GM10266 (cell line): ENCODE data around the gene ANKRD28.
"Not testable (repeated sequence)": the region's sequence is repeated elsewhere in the genome, so short reads cannot be mapped to it uniquely, and the experiment has no call there.

Experiments used
- DNase-seq: peaks from one replicate; pipeline ENCODE4 v3.0.0; 2012; ENCODE audit errors: extremely low spot score
- CTCF ChIP-seq: IDR thresholded peaks from 2 replicates; pipeline ENCODE4 v1.5.1; 2012; ENCODE audit warnings: mild to moderate bottlenecking, low read depth; ENCODE audit not compliant: control insufficient read depth, insufficient read depth; ENCODE audit errors: missing control alignments

ANKRD28 gene

GRCh38 chr3:15743587-15744009 is 54.2 kb downstream of the ANKRD28 start:
- no peak for DNase-seq
- TF ChIP-seq CTCF, result no peak

GRCh38 chr3:15742236-15742635 is 55.5 kb downstream of the ANKRD28 start:
- not testable (repeated sequence) for DNase-seq

GRCh38 chr3:15738616-15739005 is 59.2 kb downstream of the ANKRD28 start:
- not testable (repeated sequence) for DNase-seq

GRCh38 chr3:15731024-15731423 is 66.8 kb downstream of the ANKRD28 start:
- no peak for DNase-seq
- no peak for TF ChIP-seq CTCF

GRCh38 chr3:15728766-15729165 is 69.0 kb downstream of the ANKRD28 start:
- TF ChIP-seq CTCF, result no peak
- DNase-seq, result no peak

GRCh38 chr3:15726881-15727280 is 70.9 kb downstream of the ANKRD28 start:
- DNase-seq, result no peak
- no peak for TF ChIP-seq CTCF

GRCh38 chr3:15726043-15726442 is 71.7 kb downstream of the ANKRD28 start:
- peak; percentile 30 for DNase-seq
- no peak for TF ChIP-seq CTCF

GRCh38 chr3:15724446-15724845 is 73.3 kb downstream of the ANKRD28 start:
- TF ChIP-seq CTCF, result no peak
- DNase-seq, result no peak

GRCh38 chr3:15723624-15723884 is 74.2 kb downstream of the ANKRD28 start:
- no peak for TF ChIP-seq CTCF
- DNase-seq, result no peak
